ENCODE measurements around the gene LRP11.
"Not testable (repeated sequence)": the region's sequence is repeated elsewhere in the genome, so short reads cannot be mapped to it uniquely, and the experiment has no call there.

The LRP11 gene, protein sequence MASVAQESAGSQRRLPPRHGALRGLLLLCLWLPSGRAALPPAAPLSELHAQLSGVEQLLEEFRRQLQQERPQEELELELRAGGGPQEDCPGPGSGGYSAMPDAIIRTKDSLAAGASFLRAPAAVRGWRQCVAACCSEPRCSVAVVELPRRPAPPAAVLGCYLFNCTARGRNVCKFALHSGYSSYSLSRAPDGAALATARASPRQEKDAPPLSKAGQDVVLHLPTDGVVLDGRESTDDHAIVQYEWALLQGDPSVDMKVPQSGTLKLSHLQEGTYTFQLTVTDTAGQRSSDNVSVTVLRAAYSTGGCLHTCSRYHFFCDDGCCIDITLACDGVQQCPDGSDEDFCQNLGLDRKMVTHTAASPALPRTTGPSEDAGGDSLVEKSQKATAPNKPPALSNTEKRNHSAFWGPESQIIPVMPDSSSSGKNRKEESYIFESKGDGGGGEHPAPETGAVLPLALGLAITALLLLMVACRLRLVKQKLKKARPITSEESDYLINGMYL

DNA sequence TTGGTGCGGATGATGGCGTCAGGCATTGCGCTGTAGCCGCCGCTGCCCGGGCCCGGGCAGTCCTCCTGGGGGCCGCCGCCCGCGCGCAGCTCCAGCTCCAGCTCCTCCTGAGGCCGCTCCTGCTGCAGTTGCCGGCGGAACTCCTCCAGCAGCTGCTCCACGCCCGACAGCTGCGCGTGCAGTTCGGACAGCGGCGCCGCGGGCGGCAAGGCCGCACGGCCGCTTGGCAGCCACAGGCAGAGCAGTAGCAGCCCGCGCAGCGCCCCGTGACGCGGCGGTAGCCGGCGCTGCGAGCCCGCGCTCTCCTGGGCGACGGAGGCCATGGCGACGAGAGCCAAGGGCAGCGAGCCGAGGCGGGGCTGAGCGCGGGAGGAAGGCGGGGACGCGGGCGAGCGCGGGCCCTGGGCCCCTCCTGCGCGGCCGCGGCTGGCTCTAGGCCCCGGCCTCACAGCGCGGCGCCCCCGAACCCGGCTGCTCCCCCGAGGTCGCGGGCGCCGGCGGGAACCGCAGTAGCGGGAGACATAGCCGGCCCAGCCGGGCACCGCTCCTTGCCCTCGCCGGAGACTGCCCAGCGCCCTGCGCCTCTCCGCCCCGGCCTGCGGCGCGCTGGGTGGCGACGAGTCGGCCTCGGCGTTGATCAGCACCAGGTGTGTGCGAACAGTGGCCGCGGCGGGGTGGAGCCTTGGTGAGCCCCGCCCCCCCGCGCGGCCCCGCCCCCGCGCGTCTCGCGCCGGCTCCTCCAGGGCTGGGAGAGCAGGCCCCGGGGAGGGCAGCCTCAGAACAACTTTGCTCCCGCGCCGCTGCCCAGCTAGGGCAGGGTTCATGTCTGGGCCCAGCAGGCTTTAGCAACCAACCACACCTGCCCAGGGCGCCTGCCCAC, at the start of gene LRP11:
Gene LRP11 (minus strand): TSS at position 662 of the 880 bp plus-strand sequence. CDS start 339 bp downstream, at position 323.
- peak; percentile 15 to 92 (median 78) for DNase-seq

DNA sequence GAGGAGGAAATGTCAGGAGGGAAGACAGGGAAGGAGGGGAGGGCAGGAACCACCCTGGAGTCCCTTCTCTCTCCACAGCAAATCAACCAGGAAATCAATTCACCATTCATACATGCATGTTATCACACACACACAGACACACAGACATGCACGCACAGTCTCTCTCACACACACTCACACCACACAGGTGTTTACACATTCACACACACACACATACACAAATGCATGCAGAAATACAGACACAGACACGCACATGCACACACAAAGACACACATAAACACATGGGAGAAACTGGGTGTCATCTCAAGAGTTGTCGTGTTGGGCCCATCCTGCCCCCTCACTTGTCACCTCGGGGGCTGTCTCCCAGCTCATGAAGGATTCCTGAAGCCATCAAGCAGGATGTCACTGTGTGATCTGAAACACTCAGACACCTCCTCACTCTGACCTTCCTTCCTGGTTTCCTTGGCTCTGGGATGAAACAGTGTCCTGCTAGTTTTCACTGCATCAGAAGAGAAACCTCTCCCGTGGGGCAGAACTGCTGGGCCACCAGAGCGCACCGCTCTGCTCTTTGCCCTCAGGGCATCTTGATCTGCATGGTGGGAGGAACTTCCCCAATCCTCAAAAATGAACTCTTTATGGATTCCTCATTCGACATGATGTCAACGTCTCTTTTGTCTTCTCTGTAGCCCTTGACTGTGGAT, 49.5 kb upstream of the LRP11 start:
- DNase-seq = no peak

GRCh38 chr6:149913085-149913484, 48.9 kb upstream of the LRP11 start:
- DNase-seq = no peak

- not testable (repeated sequence) for DNase-seq
Measured at GRCh38 chr6:149912680-149913079, 48.5 kb upstream of the LRP11 start.

- DNase-seq = no peak
Measured at GRCh38 chr6:149910721-149911151, 46.6 kb upstream of the LRP11 start.

DNA sequence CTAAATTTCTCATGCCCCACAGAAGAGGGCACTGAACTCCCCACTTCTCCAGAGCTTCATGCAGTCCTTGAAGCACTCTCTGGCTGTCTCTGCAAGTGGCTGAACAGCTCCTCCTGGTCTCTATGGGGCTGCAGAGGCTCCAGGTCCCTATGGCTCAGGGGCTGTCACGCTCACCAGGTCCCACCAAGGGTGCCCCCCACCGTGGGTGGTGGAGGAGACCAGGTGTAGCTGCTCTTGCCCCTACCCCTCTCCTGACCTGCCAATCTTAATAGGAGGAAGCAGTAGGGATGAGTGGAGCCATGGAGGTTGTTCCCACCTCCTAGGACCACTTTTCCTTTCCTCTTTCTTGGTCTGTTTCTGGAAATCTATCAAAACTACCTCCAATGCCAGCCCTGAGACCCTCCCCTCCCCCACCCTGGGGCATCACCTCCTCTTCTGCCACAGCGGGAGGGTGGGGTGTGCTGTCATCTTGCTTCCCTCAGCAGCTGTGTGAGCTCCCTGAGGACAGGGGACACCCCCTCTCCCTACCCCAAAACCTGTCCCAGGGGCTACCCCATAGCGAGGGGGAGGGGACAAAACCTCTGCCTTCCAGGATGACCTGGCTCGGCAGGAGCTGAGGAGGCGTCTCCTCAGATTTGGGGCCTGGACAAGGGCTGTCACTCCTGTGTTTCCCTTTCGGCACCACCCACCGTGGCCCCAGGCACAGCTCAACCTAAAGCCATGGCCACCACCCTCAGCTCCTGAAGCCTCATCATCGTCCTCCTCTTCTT, 45.7 kb upstream of the LRP11 start:
- no peak for DNase-seq

GRCh38 chr6:149908480-149908879, 44.3 kb upstream of the LRP11 start:
- not testable (repeated sequence) for DNase-seq

DNA sequence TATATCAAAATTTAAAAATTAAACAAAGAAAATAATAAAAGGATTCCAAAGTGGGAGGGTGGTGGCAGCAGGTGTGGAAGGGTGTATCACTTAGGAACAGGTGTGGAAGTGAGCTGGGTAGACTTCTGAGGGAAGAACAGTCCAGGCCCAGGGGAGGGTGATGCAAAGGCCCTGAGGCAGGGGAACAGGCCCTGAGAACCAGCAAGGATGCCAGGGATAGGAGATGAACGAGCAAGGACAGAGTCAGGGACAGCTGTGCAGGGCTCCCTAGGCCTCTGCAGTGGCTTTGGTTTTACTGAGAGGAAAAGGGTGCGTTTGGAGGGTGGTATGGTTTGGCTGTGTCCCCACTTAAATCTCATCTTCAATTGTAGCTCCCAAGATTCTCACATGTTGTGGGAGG, 43.2 kb upstream of the LRP11 start:
- DNase-seq = no peak

DNA sequence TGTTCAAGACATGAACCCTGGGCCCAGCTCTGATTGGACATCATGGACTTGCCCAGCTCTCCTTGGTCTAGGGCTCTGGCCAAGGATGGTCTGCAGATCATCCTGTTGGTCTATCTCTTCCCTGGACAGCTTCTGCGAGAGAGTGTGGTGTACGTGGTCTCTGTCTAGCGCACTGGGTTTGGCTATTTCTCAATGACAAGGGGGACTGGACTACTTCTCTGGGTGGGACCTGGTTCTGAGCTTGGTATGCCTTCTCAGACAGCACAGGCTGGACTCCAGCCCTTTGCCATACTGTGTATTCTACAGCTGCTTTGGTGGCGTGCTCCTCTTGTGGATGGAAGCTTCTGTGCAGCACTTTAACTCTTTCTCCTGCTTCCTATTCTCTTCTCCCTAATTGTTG, 42.2 kb upstream of the LRP11 start:
- DNase-seq = no peak

DNA sequence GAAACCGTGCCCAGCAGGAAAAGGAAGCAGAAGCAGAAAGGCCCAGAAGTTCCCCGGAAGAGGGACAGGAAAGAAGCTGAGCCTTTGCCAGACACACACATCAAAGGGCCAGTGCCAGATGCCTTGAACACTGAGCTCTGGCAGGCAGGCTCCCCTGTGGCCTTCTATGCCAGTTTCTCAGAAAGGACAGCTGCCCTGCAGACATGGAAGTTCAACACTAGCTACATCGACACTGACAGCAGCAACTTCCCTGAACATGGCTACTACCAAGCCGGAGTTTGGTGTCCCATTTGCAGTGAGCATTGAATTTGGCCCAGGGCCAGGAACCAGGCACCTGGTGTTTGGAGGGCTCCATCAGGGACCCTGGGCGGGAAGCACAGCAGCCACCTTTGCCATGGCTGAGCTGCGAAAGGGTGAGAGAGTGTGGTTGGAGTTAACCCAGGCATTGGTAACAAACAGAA, 41.8 kb upstream of the LRP11 start:
- DNase-seq = no peak

DNA sequence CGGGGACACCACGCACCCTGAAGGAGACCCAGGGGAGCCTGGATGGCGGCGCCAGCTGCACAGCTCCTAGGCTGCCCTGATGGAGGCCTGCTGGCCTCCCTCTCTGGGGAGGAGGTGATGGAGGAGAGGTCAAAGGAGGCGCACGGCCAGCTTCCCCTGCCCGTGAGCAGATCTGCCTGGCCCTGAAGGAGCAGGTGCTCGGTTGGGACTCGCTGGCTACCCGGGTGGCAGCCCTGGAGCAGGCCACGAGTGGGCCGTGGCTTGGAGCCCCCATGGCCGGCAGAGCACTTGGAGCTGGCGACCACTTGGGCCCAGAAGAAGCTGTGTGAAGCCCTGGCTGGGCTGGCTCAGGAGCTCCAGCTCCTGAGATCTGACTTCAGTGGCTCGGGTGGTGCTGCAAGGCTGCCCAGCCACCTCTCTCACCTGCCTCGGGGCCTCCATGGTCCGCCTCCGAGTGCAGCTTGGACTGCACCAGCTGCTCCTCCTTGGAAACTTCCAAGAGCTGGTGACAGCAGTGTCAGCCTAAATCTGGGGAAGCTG, 41.3 kb upstream of the LRP11 start:
- no peak for DNase-seq

DNA sequence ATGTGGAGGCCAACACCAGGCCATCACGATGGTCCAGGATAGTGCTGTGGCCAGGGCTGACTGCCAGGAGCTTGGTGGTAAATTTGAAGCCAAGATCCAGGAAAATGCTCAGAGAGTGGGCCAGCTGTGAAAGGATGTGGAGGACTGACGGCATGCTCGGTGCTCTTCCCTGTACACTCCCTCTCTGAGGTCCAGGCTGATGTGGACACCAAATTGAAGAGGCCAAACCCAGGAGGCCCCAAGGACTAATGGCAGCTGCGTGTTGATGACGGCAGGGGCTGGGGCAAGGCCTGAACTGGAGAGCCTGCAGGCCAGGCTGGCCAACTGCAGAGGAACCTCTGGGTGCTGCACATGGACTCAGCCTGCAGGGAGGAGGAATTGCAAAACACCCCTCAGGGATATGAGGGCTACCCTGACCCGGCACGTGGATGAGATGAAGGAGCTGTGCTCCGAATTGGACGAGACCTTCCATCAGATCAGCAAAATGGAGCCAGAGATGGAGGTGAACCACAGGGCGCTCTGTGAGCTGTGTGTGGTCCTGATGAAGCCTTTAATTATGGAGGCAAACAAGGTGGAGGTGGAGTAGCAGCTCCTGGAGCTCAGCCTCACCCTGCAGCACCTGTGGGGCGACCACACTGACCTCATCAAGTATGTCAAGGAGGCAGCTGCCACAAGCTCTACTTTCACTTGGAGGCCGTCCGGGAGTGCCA, 40.7 kb upstream of the LRP11 start:
- DNase-seq = no peak

GRCh38 chr6:149903938-149904611, 39.9 kb upstream of the LRP11 start:
- DNase-seq = no peak

GRCh38 chr6:149901444-149902140, 37.4 kb upstream of the LRP11 start:
- no peak for DNase-seq

GRCh38 chr6:149900620-149901443, 36.7 kb upstream of the LRP11 start:
- DNase-seq = no peak

DNA sequence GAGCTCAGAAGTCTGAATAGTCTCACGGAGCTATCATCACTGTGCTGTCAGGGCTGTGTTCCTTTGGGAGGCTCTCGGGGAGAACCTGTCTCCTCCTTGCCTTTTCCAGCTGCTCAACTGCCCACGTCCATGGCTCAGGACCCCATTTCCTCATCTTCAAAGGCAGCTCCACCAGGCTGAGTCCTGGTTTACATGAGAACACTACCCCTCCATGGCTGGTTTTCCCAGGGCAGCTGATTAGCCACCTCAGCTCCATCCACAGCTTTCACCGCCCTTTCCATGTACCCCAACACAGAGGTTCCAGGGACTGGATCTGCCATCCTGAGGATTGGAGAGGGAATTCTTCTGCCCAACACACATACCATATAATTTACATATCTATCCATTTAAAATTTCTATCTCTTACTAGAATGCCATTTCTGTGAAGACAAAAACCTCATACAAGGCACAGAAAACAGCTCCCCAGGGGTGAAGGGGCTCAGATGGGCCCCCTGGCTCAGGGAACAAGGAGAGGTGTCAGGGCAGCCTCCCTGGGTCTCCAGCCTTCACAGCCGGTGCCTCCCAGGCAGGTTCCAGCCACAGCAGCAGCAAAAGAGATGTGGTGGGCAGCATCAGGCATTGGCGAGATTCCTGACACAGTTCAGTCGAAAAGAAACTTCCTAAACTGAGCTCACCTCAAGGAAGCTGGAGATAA, 35.9 kb upstream of the LRP11 start:
- no peak for DNase-seq

- no peak for DNase-seq
Measured at GRCh38 chr6:149899486-149899885, 35.3 kb upstream of the LRP11 start.

Measured in nucleus accumbens (tissue), 56 donors.